Smooth muscle cell of the pulmonary artery (primary cell): ENCODE results near the gene APOE. TPM values are rescaled to one million over a fixed set of nuclear protein-coding genes. Genes with fewer than 3 reads are reported as not detected.

Experiments
- total RNA-seq: library from RNA; depleted of rRNA; stranded (reverse); fragments of >200 nt; gene quantifications from 2 replicates; pipeline ENCODE4 v1.2.3, GENCODE V29; 2014

APOE gene
- 2.0 and 165 TPM in 2 replicates for total RNA-seq

GRCh38 chr19:44905437-44906160 is at the start of gene APOE:
APOE (plus strand) TSS chr19:44905796; CDS start chr19:44906625, 829 bp downstream.

DNA sequence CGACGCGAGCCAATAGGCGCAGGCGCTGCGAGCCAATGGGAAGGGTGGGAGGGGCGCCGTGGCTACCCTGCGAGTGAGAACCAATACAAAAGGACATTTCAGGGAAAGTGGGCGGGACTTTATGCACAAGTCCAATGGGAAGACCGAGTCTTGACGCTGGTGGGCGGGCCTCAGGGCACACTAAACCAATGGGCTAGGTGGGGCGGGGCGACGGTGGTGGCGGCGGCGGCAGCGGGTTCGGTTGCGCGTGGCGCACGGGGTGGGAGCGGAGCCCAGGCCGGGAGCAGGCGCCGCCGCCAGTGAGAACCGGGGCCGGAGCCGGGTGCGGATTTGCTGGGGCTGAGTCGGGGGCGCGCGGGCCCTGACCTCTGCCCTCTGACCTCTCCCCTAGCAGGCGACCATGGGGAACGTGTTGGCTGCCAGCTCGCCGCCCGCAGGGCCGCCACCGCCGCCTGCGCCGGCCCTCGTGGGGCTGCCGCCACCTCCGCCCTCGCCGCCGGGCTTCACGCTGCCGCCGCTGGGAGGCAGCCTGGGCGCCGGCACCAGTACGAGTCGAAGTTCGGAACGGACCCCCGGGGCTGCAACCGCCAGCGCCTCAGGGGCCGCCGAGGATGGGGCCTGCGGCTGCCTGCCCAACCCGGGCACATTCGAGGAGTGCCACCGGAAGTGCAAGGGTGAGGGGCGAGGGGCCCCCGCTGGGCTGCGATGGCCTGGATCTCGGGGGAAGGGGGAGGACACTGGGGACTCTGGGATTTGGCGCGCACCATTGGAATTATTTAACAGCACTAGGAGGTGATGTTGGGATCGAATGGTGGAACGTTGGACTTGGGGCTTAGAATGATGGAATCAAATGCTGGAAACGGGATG is 14.3 kb upstream of the APOE start, which contains the start of gene TOMM40:
Gene TOMM40 (plus strand): TSS at position 239 of the 867 bp plus-strand sequence. CDS start 162 bp downstream, at position 401.

DNA sequence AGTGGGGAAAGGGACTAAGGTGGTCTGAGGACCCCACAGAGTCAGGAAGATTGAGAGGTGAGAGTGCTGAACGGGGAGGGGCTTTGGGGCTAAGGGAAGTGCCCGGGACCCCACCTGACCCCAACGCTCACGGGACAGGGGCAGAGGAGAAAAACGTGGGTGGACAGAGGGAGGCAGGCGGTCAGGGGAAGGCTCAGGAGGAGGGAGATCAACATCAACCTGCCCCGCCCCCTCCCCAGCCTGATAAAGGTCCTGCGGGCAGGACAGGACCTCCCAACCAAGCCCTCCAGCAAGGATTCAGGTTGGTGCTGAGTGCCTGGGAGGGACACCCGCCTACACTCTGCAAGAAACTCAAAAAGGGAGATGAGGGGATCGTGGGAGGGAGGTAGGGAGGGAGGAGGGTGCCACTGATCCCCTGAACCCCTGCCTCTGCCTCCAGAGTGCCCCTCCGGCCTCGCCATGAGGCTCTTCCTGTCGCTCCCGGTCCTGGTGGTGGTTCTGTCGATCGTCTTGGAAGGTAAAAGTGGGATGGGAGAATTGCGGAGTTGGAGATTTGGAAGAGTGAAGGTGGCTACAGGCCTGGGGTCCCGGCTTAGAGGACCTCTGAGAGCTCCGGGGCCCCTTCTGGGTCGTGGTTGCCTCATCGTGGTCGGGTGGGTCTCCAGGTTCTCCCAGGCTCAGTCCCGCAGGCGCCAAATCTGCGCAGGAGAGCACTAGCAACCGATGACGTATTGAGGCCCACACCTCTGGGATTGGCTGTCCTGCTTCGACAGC is 9.0 kb downstream of the APOE start, which contains the start of gene APOC1:
Gene APOC1 (plus strand): TSS at position 176 of the 774 bp plus-strand sequence. CDS start 284 bp downstream, at position 460.

DNA sequence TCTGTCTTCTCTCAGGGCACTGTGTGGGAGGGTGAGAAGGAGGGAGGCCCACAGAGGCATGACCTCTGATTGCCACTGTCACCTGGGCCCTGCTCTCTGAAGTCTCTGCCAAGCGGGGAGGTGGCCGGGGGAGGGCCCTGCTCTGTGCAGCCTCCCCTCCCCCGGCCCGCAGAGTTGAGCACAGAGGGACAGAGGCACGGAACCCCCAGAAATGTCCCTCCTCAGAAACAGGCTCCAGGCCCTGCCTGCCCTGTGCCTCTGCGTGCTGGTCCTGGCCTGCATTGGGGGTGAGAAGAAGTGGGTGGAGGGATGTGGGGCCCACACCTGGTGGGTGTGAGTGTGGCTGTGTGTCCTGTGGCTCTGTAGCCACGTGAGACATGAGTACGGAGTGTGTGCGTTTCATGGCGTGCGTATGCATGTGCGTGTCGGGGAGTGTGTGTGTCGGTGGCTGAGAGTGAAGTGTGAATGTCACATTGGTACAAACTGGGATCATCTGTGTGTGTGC is 36.5 kb downstream of the APOE start, which contains the start of gene APOC4:
Gene APOC4 (plus strand): TSS at position 171 of the 505 bp plus-strand sequence. CDS start 41 bp downstream, at position 212.

DNA sequence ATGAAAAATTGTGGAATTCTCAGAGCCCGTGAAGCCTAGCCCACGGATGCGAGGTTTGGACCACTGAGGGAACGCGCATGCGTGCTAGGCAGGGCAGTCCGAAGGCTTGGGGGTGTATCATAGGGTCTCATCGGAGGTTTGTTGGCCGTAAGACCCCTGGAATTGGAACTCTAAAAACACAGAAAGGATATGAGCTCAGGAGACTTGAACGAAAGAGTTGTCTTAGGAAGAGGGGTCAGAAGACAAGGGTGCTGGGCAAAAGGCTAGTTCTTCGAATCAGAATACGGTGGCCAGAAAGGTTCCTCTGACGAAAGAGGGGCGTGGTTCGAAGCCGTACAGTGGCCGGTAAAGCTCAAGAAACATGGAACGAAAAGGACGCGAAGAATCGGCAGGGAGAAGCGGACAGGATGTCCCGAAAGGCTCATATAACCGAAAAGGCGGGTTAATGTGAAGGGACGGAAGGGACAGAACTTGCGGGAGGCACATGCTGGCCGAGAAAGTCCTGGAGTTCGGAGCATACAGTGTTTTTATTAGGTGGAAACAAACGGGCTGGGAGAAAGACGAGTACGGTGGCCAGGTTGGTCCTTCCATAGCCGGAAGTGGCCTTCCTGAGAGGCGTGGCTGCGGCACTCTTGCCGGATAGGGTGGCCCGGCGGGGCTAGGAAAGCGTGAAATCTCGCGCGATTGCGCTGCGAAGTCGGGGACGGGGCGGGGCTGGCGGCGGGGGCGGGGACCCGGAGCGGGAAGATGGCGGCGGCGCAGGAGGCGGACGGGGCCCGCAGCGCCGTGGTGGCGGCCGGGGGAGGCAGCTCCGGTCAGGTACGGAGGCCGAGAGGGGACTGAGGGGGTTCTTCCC is 49.3 kb downstream of the APOE start, which contains the start of gene CLPTM1:
Gene CLPTM1 (plus strand): TSS at position 732 of the 856 bp plus-strand sequence. CDS start 16 bp downstream, at position 748.

Other genes starting within 250 kb of the APOE start
- 3.8 and 5.6 TPM in 2 replicates for gene CEACAM19, start 234.3 kb upstream of the APOE start, total RNA-seq
- gene CEACAM16, start 206.6 kb upstream of the APOE start, total RNA-seq = not detected in 2 replicates
- 17.3 and 18.8 TPM in 2 replicates for gene BCL3, start 157.1 kb upstream of the APOE start, total RNA-seq
- 0.07 TPM in 1 of 2 replicates, not detected in the other for gene CBLC, start 127.9 kb upstream of the APOE start, total RNA-seq
- gene BCAM, start 96.7 kb upstream of the APOE start, total RNA-seq = 25.3 and 34.6 TPM in 2 replicates
- gene NECTIN2, start 59.5 kb upstream of the APOE start, total RNA-seq = 85.9 and 97.6 TPM in 2 replicates
- gene TOMM40, start 14.5 kb upstream of the APOE start, total RNA-seq = 32.3 and 45.9 TPM in 2 replicates
- gene APOC1, start 8.8 kb downstream of the APOE start, total RNA-seq = 2.4 TPM in 1 of 2 replicates, not detected in the other
- gene APOC4, start 36.4 kb downstream of the APOE start, total RNA-seq = not detected in 2 replicates
- gene APOC2, start 40.3 kb downstream of the APOE start, total RNA-seq = not detected in 2 replicates
- 52.5 and 95.7 TPM in 2 replicates for gene CLPTM1, start 49.6 kb downstream of the APOE start, total RNA-seq
- gene RELB, start 95.7 kb downstream of the APOE start, total RNA-seq = 6.1 and 16.4 TPM in 2 replicates
- gene CLASRP, start 133.2 kb downstream of the APOE start, total RNA-seq = 14.0 and 18.0 TPM in 2 replicates
- gene ZNF296, start 170.7 kb downstream of the APOE start, total RNA-seq = 0.07 and 0.17 TPM in 2 replicates
- gene GEMIN7, start 173.5 kb downstream of the APOE start, total RNA-seq = 11.5 and 21.7 TPM in 2 replicates
- 28.2 and 30.7 TPM in 2 replicates for gene PPP1R37, start 187.4 kb downstream of the APOE start, total RNA-seq